Omental fat pad (tissue), 4 donors: ENCODE data around the gene HOXA5. TPM values are rescaled to one million over a fixed set of nuclear protein-coding genes. Genes with fewer than 3 reads are reported as not detected.
A peak's percentile ranks its signal among the peaks of the same experiment; 100 is the strongest.

Experiments
- ATAC-seq: fragments of 150-250 bp; one replicate; pipeline ENCODE4 v1.9.1; 2016; ENCODE audit warnings: mild to moderate bottlenecking, moderate library complexity; ENCODE audit not compliant: low FRiP score
- DNase-seq: peaks from one replicate; pipeline ENCODE4 v3.0.0-alpha.2; 2019; ENCODE audit warnings: low spot score
- total RNA-seq, 4 donors: library from RNA; depleted of rRNA; stranded (reverse); fragments of >200 nt; gene quantifications; one replicate each; pipeline ENCODE4 v1.1.0, GENCODE V29; 2016
- TF ChIP-seq, protein P1 (sequence below), 3 donors: fragments of 450-650 bp; IDR thresholded peaks; one replicate each; pipeline ENCODE4 v1.5.1; 2016 to 2017; ENCODE audit warnings: antibody characterized with exemption in 3 of 3, mild to moderate bottlenecking in 3 of 3, moderate library complexity in 2 of 3

HOXA5 gene
- total RNA-seq, 4 donors from 2014 or later: 10.4 to 39.4 (median 26.5) TPM

DNA sequence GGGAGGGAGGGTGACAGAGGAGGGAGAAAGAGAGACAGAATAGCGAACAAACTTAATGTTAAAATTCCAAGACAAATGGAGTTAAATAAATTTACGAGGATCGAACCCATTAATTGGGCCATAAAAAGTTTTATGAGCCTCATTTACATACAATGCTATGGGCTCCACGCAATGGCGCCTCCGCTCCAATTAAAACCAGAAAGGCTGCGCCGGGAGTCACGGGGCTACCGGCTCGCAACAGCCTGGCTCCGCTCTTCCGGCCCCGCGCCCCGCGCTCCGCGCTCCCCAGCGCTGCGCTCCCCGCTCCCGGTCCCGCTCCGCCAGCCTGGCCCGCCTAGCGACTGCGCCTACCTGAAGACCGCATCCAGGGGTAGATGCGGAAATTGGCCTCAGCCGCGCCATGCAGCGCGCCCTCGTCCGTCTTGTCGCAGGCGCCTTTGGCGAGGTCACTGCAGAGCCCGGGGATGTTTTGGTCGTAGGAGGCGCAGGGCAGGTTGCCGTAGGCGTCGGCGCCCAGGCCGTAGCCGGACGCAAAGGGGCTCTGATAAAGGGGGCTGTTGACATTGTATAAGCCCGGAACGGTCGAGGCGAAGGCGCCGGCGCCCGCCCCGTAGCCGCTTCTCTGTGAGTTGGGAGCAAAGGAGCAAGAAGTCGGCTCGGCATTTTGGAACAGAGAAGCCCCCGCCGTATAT, 12.5 kb upstream of the HOXA5 start:
- TF ChIP-seq, protein P1, sequence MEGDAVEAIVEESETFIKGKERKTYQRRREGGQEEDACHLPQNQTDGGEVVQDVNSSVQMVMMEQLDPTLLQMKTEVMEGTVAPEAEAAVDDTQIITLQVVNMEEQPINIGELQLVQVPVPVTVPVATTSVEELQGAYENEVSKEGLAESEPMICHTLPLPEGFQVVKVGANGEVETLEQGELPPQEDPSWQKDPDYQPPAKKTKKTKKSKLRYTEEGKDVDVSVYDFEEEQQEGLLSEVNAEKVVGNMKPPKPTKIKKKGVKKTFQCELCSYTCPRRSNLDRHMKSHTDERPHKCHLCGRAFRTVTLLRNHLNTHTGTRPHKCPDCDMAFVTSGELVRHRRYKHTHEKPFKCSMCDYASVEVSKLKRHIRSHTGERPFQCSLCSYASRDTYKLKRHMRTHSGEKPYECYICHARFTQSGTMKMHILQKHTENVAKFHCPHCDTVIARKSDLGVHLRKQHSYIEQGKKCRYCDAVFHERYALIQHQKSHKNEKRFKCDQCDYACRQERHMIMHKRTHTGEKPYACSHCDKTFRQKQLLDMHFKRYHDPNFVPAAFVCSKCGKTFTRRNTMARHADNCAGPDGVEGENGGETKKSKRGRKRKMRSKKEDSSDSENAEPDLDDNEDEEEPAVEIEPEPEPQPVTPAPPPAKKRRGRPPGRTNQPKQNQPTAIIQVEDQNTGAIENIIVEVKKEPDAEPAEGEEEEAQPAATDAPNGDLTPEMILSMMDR (IDR thresholded peaks at IDR 0.05): no peak
- DNase-seq (peak; percentile 21), ATAC-seq (peak; percentile 4)

DNA sequence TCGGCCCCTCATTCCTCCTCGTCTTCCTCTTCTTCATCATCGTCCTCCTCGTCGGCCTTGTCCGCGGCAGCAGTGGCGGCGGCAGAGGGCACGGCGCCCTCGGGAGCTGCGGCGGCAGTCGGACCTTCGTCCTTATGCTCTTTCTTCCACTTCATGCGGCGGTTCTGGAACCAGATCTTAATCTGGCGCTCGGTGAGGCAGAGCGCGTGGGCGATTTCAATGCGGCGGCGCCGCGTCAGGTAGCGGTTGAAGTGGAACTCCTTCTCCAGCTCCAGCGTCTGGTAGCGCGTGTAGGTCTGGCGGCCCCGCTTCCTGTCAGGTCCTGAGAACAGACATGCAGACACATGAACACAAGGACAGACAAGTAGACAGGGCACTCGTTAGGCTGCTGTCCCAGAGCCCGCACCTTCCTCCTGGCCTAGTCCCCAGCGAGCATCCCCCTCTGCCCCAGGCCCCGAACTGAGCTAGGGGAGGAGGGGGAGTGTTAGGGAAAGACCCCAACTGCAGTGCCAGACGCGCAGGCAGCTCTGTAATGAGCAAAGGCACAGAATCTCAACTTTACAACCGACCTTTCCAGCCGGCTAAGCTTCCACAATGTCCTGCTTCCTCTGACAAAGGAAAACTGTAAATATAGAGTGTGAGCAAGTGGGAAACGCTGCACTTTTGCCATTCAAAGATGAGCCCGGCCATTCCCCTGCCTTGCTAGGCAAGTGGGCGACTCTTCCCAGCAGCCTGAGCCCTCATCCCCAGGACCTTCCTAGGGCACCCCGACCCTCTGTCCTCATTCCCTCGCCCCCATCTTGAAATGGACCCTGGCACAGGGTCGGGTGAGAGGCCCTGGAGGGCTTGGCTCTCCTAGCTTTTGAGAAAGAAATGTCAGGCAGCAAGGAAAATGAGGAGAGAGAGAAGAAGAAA, 11.7 kb upstream of the HOXA5 start:
- peak; percentile 22 for DNase-seq
- TF ChIP-seq, protein P1 (IDR thresholded peaks at IDR 0.05): no peak
- no peak for ATAC-seq

DNA sequence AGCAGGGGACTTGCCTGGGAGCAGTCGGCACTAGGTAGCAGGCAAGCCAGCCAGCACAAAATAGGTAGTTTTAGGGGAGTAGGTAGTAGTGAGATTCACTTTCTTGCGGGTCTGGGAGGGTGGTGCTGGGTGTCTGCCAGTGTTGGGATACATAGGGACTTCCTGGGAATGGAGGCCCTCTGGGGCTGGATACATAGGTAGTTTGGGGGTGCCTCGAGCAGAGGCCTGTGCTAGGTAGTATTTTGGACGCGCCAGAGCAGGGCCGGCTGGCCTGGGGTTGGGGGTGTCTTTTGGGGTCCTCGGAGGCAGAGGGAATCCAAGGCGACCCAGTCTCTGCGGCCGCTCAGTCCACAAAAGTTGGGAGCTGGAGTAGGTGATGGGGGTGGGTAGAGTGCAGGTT, 10.9 kb upstream of the HOXA5 start:
- ATAC-seq: no peak
- peak; percentile 17 for DNase-seq
- TF ChIP-seq, protein P1 (IDR thresholded peaks at IDR 0.05): no peak

DNA sequence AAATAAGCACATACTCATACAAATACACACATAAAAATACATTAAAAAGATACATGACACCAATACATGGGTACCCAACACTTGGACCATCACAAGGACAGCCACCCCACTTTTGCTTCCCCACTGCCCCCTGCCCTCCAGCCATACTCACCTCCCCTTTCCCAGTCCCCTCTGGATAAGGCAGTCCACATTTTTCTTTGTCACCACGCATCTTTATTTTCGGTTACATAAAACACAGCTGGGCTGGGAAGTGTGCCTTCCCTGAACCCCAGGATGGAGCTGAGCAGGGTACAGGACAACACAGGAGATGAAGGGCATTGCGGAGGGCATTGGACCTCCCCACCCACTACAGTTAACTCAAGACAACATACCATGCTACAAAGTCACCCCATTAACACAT, 10.0 kb upstream of the HOXA5 start:
- ATAC-seq (no peak), DNase-seq (peak; percentile 19)
- TF ChIP-seq, protein P1 (IDR thresholded peaks at IDR 0.05): no peak

DNA sequence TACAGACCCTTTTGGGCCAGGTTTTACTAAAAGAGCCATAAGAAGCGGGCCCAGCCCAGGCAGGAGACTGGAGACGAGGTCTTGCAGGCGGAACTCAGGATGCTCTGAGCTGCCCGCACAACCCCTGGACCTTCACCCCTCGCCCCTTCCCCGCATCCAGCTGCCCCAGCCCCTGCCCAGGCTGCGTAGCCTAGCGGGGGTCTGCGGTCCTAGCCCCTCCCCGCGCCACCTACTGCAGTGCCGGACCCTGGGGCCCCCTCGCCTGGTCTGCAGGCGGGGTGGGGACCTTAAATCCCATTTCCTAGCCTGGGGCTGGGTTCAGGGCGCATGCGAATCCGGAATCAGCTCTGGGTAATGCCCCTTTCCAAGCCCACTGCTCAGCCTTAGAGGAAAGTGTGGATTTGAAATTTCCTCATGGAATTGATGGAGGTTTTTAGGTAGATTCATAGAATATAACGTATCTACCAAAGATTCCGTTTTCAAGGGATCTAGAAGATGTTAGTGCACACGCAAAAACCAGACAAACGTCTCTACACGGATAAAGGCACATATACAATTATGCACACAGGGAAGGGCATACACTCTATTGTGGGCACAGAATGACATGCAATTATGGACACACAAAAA, 9.4 kb upstream of the HOXA5 start:
- DNase-seq (no peak), ATAC-seq (no peak)
- TF ChIP-seq, protein P1 (IDR thresholded peaks at IDR 0.05): no peak

DNA sequence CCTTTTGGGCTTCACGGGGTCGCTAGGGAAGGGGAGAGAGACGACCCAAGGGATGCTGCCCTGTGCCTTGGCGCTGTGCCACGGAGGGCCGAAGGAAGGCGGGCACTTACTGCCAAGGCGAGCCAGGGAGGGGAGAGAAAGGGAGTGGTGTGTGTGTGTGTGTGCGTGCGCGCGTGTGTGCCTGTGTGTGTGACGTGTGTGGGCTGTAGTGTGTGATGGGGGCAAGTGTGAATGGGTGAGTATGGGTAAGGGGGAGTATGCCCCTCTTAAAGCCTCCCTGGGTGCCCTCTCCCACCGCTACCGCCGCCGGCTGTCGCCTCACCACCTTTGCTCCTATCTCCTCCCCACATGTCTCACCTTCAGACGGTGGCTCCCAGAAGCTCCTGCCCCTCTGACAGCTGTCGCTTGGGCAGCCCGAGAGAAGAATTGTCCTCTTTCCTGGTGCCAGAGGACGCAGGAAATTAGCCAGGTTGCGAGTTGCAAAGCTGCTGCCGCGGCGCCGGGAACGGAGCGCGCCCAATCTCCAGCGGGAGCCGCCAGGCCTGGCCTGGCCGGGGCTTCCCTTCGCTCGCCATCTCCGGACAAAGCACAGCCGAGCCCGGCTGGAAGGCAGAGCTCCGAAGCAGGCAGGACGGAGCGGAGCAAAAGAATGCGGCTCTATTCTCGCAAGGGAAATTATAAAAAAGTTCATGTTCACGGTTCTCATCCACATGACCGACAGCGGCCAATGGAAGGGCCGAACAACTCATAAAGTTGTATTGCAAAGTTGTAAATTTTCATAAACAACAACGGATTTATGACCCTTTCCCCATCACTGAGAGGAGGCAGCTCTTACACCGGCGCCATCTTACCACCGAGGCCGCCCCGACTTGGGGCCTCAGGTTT, 8.7 kb upstream of the HOXA5 start, which contains the start of gene HOXA3:
Gene HOXA3, minus strand, starts transcription at position 653 of the 885 bp plus-strand sequence. CDS start 41,943 bp downstream, outside the sequence.
- TF ChIP-seq, protein P1 (IDR thresholded peaks at IDR 0.05): no peak
- peak; percentile 47 for DNase-seq
- ATAC-seq: peak; percentile 18
